SK-N-MC (cell line): Measurements from ENCODE around the gene IREB2.
"Not testable (repeated sequence)": the region's sequence is repeated elsewhere in the genome, so short reads cannot be mapped to it uniquely, and the experiment has no call there.

Source experiments
- DNase-seq: peaks from one replicate; pipeline ENCODE4 v3.0.0-alpha.2; 2011; ENCODE audit warnings: low read depth, low spot score
- H3K27ac ChIP-seq: fragments of 200-600 bp; sonication (generic); 2 replicates; pipeline ENCODE4 v1.5.1; 2016; ENCODE audit warnings: mixed run types
- H3K36me3 ChIP-seq: fragments of 200-600 bp; sonication (generic); 2 replicates; pipeline ENCODE4 v1.6.1; 2017; ENCODE audit warnings: antibody characterized with exemption, low read length, mixed read lengths; ENCODE audit not compliant: insufficient read depth
- H3K4me3 ChIP-seq: fragments of 200-600 bp; sonication (generic); 2 replicates; pipeline ENCODE4 v1.5.1; 2016
- H3K9ac ChIP-seq: fragments of 200-600 bp; sonication (generic); 2 replicates; pipeline ENCODE4 v1.8.0; 2017; ENCODE audit warnings: mixed run types, mixed read lengths; ENCODE audit not compliant: insufficient read length
- H3K9me3 ChIP-seq: fragments of 200-600 bp; sonication (generic); 2 replicates; pipeline ENCODE4 v1.6.1; 2017; ENCODE audit warnings: low read depth, mild to moderate bottlenecking, antibody characterized with exemption, low read length, moderate library complexity, mixed read lengths
- EZH2 ChIP-seq: fragments of 200-600 bp; sonication (generic); IDR thresholded peaks from one replicate; pipeline ENCODE4 v1.6.1; 2017; ENCODE audit warnings: antibody characterized with exemption
- FOXP2 ChIP-seq: optimal IDR thresholded peaks from 2 replicates; pipeline ENCODE3; 2011; ENCODE audit warnings: mild to moderate bottlenecking, moderate library complexity; ENCODE audit not compliant: insufficient read depth; ENCODE audit errors: extremely low read length, control extremely low read depth
- POLR2AphosphoS5 ChIP-seq: IDR thresholded peaks from 2 replicates; pipeline ENCODE4 v1.6.1; 2012; ENCODE audit warnings: mild to moderate bottlenecking, low read depth, low read length, borderline replicate concordance

IREB2 gene

DNA sequence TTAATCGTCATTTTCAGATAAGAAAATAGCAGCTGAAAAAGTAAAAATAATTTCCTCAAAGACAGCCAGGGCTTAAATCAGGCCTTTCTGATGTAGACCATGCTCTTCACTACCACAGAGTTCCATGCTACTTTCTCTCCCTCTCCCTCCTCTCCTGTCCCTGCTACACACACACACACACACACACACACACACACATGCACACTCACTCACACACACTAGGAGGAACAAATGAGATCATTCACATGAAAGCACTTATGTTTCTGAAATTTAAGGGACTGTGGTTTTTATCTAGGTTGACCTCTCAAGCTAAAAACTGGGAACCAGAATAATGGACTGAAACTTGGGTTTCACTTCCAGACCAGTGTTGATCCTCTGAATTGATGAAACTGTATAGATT lies 98.1 kb downstream of the IREB2 start:
- H3K9me3 ChIP-seq: no peaks in the 10 kb centered on the region
- no peak for TF ChIP-seq EZH2
- TF ChIP-seq FOXP2: no peak
- no peak for TF ChIP-seq POLR2AphosphoS5
- H3K9ac ChIP-seq: no peak overlapping the region
- H3K4me3 ChIP-seq: no peak overlapping the region
- DNase-seq: no peak
- no peaks in the 10 kb centered on the region for H3K36me3 ChIP-seq
- no peak overlapping the region for H3K27ac ChIP-seq

DNA sequence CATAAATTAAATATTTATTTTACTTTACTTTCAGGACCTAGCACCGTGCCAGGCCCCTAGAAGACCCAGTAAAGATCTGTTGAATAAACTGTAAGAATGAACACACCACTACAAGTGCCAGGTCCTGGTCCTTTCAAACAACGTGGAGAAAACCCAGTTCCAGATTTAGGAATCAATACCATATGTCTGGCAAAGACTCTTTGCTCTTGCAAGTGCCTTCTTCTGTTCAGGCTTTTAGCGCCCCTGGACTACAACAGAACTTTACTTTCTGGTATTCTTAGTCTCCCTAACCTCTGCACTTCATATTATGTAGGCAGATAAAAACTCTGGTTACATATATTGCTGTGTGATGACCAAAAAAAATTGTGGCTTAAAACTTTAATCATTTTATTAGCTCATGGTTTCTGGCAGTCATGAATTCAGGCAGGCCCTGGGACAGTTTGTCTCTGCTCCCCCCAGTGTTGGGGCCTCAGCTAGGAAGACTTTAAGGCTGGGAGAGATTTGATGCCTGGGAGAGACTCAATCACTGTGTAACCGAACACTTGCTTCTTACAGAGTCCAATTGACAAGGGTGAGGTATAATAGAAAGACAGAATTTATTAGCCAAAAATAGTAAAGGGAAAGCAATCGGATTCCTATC lies 99.4 kb downstream of the IREB2 start:
- H3K9me3 ChIP-seq: no peaks in the 10 kb centered on the region
- peak overlapping the region; percentile 52 for H3K9ac ChIP-seq
- TF ChIP-seq POLR2AphosphoS5: no peak
- no peak for TF ChIP-seq EZH2
- no peak for TF ChIP-seq FOXP2
- no peak overlapping the region for H3K4me3 ChIP-seq
- H3K27ac ChIP-seq: peak overlapping the region; percentile 76
- no peak for DNase-seq
- peaks cover 10% of the 10 kb centered on the region for H3K36me3 ChIP-seq

GRCh38 chr15:78538358-78538757 lies 100.3 kb downstream of the IREB2 start:
- H3K9ac ChIP-seq: no peak overlapping the region
- H3K9me3 ChIP-seq: no peaks in the 10 kb centered on the region
- no peak overlapping the region for H3K4me3 ChIP-seq
- peaks cover 20% of the 10 kb centered on the region for H3K36me3 ChIP-seq
- TF ChIP-seq EZH2 (no peak), FOXP2 (no peak), POLR2AphosphoS5 (no peak)
- no peak overlapping the region for H3K27ac ChIP-seq
- DNase-seq: no peak

- Histone ChIP-seq H3K9ac (peak overlapping the region; percentile 97), H3K4me3 (peak overlapping the region; percentile 93), H3K27ac (peak overlapping the region; percentile 88), H3K36me3 (peaks cover 32% of the 10 kb centered on the region)
- not testable (repeated sequence) for H3K9me3 ChIP-seq, DNase-seq
Observed at GRCh38 chr15:78539464-78540140, 101.6 kb downstream of the IREB2 start.

GRCh38 chr15:78540141-78540870 lies 102.3 kb downstream of the IREB2 start, which contains the start of gene PSMA4:
TSS of gene PSMA4 (plus strand) at chr15:78540444. CDS start at chr15:78541928, 1,484 bp downstream.
- TF ChIP-seq POLR2AphosphoS5: peak; percentile 100
- TF ChIP-seq FOXP2: no peak
- Histone ChIP-seq H3K4me3 (peak within 1 kb of the TSS; percentile 93), H3K36me3 (peaks cover 39% of the 10 kb centered on the region), H3K9me3 (no peaks in the 10 kb centered on the region), H3K9ac (peak within 1 kb of the TSS; percentile 97), H3K27ac (peak within 1 kb of the TSS; percentile 88)
- DNase-seq: peak; percentile 26

DNA sequence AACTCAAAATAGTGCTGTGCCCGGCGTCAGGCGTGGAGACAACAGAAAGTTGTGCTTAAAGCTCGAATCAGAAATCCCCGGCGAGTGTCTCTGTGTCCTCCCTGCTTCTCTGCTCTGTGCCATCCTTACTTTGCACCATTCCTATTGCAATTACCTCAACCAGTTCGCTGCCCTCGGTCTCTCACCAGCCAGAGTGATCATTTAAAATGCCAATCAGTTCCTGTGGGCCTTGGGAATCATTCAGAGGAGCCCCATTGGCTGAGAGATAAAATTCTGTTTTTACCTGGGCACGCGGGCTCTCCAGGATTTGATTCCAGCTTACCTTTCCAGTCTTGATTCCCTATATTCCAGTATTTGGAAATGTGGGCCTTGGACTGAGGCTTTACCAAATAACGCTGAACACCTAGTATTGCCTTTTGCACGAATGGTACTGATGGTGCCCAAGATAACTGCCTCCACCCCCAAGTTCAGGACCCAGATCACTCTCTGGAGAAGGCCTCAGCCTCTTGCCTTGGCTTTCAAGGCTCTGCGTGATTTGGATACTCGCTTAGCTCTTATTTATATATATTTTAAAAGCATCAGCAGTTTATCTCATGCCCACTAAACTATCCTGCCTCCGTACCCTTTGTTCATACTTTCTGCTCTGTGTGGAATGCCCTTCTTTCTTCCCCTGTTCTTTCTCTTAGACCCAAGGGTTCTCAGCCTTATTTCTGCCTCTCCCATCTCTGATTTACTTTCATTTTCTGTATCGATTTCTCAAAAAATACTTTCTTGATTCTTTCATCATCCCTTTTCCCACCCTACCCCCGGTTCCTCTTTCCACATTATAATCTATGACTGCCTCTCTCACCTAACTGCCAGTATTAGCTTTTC lies 103.1 kb downstream of the IREB2 start:
- no peak for TF ChIP-seq POLR2AphosphoS5
- no peak for TF ChIP-seq FOXP2
- TF ChIP-seq EZH2: no peak
- no peak for DNase-seq
- Histone ChIP-seq H3K9me3 (no peaks in the 10 kb centered on the region), H3K36me3 (peaks cover 47% of the 10 kb centered on the region), H3K9ac (peak overlapping the region; percentile 97), H3K27ac (peak overlapping the region; percentile 88; the same call in 1 of the 2 replicates), H3K4me3 (peak overlapping the region; percentile 93)

- Histone ChIP-seq H3K27ac (no peak overlapping the region), H3K9ac (peak overlapping the region; percentile 97), H3K36me3 (peaks cover 53% of the 10 kb centered on the region), H3K9me3 (no peaks in the 10 kb centered on the region), H3K4me3 (peak overlapping the region; percentile 93)
- TF ChIP-seq POLR2AphosphoS5 (no peak), EZH2 (no peak), FOXP2 (no peak)
- DNase-seq: no peak
Observed at GRCh38 chr15:78541744-78542034, 103.7 kb downstream of the IREB2 start.

DNA sequence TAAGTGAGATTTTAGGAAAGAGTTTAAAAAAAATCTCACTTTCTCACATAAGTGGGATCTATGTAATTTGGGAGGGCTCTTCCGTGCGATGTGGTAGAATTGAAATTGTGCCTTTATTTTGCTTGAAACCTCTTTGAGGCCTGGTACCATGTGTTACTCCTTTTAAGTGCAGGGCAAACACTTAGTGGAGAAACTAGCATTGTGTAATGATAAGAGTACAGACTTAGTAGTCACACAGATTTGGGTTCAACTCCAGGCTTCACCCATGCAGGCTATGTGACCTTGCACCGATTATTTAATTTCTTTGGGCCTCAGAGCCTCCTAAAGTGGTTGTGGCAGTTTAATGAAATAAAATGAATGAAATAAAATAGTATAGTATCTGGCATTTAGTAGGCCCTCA lies 104.6 kb downstream of the IREB2 start:
- Histone ChIP-seq H3K9ac (no peak overlapping the region), H3K9me3 (no peaks in the 10 kb centered on the region), H3K27ac (no peak overlapping the region), H3K4me3 (no peak overlapping the region), H3K36me3 (peaks cover 63% of the 10 kb centered on the region)
- no peak for TF ChIP-seq EZH2
- no peak for TF ChIP-seq FOXP2
- no peak for DNase-seq
